Astrocyte of the cerebellum (primary cell): ENCODE results near the gene TTLL10.

Experiments used
- DNase-seq: peaks from one replicate; pipeline ENCODE4 v3.0.0-alpha.2; 2011; ENCODE audit warnings: low read depth
- H3K4me3 ChIP-seq: 2 replicates; pipeline ENCODE4 v1.5.1; 2011; ENCODE audit warnings: mild to moderate bottlenecking, low read depth, low read length, moderate library complexity
- in situ Hi-C: cut with HindIII; loops from 2 replicates; pipeline ENCODE4 v1.10.0; 2017; ENCODE audit warnings: low sequenced_read_pairs
- TF ChIP-seq, protein P1 (sequence below): IDR thresholded peaks from 2 replicates; pipeline ENCODE4 v1.5.1; 2012; ENCODE audit warnings: low read length, low read depth, moderate library complexity, mild to moderate bottlenecking; ENCODE audit errors: missing control alignments

Gene TTLL10

DNA sequence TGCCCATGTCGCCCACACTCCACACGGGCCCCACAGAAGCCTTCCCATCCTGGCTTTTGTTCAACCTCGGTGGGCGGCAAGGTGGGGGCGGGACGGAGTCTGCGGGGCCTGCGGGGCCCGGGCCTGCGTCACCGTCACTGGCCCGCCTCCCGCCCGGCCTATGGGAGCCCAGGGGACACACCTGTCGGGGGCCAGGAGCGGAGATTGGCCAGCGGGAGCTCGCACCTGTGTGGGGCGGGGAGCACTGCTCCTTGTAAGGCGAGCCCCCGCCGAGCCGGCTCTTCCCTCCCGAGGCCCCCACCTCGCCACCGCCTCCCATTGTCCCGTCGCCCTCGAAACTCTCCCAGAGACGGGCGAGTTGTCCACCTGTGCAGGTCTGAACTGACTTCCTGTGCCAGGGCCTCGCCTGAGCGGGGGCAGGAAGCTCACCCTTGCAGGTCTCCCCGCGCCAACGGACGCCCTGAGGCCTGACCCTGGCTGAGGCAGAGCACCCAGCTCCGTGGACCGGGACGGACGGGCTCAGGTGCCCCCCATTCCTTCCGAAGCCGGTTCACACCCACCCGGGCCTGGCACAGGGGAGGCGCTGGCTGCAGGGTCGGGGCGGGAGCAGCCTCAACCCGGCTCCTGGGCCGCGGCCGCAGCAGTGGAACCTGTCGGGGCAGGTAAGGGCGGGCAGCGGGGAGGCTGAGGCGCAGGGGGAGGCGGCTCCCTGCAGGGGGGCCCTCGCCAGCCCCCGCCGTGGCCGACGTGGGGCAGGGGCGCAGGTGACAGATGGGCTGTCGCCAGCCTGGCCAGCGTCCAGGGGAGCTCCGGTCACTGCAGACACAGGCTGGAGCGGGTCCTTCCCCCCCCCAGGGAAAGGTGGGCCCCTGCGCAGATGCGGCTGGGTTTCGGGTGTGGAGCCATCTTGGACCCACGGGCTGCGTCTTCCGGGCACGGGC lies 10.8 kb upstream of the TTLL10 start:
- in situ Hi-C loops = no loop called here
- TF ChIP-seq, protein P1, sequence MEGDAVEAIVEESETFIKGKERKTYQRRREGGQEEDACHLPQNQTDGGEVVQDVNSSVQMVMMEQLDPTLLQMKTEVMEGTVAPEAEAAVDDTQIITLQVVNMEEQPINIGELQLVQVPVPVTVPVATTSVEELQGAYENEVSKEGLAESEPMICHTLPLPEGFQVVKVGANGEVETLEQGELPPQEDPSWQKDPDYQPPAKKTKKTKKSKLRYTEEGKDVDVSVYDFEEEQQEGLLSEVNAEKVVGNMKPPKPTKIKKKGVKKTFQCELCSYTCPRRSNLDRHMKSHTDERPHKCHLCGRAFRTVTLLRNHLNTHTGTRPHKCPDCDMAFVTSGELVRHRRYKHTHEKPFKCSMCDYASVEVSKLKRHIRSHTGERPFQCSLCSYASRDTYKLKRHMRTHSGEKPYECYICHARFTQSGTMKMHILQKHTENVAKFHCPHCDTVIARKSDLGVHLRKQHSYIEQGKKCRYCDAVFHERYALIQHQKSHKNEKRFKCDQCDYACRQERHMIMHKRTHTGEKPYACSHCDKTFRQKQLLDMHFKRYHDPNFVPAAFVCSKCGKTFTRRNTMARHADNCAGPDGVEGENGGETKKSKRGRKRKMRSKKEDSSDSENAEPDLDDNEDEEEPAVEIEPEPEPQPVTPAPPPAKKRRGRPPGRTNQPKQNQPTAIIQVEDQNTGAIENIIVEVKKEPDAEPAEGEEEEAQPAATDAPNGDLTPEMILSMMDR = no peak
- H3K4me3 ChIP-seq = no peak overlapping the region
- DNase-seq = no peak

DNA sequence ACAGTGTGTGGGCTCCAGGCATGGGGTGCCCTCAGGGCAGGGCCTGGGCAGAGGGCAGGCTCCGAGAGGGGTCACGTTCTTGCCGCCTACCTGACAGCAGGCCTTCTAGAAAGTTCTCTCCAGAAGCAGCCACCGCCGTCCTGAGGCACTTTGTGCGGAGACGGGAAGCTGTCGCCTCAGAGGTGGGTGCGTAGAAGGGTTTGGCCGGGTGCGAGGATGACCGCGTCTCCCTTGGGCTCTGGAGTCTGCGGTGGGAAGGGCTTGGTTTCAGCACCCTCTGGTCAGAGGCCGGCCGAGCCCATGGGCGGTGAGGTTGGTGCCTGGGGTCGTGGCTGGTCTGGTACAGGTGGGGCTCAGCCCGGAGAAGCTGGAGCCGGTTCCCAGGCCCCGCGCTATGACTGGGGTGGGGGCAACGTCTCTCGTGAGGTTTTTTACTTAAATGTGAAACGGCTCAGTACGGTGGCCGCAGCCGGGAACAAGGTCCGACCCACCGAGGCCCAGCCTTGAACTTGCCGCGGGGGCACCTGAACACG lies 10.1 kb upstream of the TTLL10 start:
- no peak overlapping the region for H3K4me3 ChIP-seq
- TF ChIP-seq, protein P1 = no peak
- DNase-seq = no peak
- in situ Hi-C loops = no loop called here

DNA sequence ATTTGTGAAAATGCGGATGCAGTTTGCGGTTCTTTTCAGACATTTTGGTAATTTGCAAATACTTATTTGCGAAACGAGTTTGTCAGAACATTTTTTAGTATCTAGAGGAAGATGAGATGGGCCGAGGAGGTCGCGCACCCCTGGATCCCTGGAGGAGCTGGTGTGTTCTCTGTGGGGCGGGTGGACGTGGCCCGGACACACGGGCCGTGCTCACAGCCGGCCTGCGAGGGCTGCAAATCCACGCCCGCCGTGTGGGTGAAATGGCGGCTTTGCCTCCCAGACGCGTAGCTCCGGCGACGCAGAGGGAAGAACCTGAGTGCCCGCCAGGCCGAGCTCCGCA lies 9.3 kb upstream of the TTLL10 start:
- in situ Hi-C loops = no loop called here
- TF ChIP-seq, protein P1 = no peak
- no peak for DNase-seq
- H3K4me3 ChIP-seq = no peak overlapping the region

DNA sequence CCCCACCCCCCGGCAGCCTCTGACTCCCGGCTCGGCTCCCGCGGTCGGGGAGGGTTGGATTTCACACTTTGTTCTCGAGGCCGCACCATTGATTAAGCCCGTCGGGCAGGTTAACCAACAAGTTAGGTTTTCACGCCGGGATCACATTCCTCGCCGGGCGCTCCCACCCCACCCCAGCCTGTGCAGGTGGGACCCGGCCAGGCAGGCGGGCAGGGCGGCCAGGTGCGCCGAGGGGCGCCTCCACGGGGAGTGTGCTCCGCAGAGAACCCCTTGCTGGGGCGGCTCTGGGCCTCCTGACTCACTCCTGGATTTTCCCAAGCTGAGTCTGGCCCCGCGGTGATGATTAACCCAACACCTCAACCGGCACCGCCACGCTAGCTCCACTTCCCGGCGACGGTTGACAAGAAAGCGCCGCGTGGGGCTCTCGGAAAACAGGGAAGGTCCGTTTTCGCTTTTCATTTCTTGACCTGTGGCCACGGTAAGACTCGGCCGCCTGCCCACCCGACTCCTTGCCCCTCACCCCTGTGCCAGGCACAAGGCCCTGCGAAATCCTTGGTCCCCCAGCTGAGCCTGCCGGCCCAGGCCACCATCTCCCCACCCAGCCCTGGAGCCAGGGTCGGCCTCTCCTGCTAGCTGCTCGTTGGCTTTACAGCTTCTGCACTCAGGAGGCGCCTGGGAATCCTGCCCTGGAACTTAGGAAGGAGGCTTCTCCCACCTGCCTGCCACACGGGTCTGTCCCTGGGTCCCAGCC lies 8.8 kb upstream of the TTLL10 start:
- DNase-seq = no peak
- in situ Hi-C loops = no loop called here
- TF ChIP-seq, protein P1 = no peak
- H3K4me3 ChIP-seq = no peak overlapping the region

DNA sequence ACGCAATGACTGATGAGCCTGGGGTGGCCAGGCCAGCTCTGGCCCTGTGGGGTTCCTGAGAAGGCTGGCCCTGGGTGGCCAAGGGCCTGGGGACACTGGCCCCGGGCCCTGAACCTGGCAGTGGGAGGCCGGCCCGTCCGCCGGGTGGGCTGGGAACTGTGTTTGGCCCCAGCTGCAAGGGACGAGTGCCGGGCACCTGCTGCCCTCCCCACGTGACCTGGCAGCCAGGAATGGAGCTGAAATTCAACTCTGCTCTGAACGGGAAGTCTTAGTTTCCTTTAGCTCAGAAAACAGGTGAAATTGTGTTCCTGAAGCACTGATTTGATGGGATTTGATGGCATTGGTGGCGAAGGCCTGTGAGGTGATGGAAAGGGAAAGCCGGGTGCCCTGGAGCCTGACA lies 8.2 kb upstream of the TTLL10 start:
- no peak for DNase-seq
- TF ChIP-seq, protein P1 = no peak
- no peak overlapping the region for H3K4me3 ChIP-seq
- in situ Hi-C loops = no loop called here

DNA sequence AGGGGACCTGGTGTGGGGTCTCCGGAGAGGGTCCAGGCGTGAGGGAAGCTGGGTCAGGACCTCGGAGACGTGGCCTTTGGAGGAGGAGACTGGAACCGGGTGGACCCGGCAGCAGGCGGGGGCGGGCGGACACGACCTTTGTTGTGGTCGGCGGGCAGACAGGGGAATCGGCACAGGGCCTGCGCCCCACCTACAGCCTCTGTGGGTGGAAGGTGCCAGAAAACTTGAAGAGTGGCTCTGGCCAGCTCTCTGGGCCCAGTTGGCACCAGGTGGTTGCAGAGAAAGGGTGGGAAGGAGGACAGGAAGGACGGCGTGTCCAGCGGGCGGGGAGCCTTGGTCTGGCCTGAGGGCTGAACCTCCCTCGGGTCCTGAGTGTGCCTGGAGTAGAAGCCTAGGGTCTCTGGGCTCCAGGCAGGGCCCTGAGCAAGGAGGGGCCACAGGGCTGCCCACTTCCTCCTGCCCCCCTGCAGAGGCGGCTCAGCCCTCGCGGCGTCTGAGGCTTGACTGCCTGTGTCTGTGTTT lies 7.7 kb upstream of the TTLL10 start:
- no peak for DNase-seq

More for the DNA sequence above, 7.7 kb upstream of the TTLL10 start:
- in situ Hi-C loops = no loop called here
- TF ChIP-seq, protein P1 = no peak
- H3K4me3 ChIP-seq = no peak overlapping the region
